ENCODE data around the gene MYCL.

MYCL gene

GRCh38 chr1:39859859-39860812 lies 41.6 kb downstream of the MYCL start:
- no peaks in the 10 kb centered on the region for H3K9me3 ChIP-seq (ENCODE audit: insufficient read depth, low read length)
- H3K4me2 ChIP-seq (ENCODE audit: low read length) = no peak overlapping the region
- H3K4me3 ChIP-seq (ENCODE audit: low read length) = no peak overlapping the region
- peaks cover 80% of the 10 kb centered on the region for H3K79me2 ChIP-seq (ENCODE audit: low read length)
- H2AFZ ChIP-seq (ENCODE audit: low read depth, low read length) = no peak overlapping the region
- no peaks in the 10 kb centered on the region for H3K4me1 ChIP-seq (ENCODE audit: low read length)
- no peak overlapping the region for H3K27ac ChIP-seq (ENCODE audit: low read length)
- peaks cover 1% of the 10 kb centered on the region for H3K36me3 ChIP-seq (replicated peaks; ENCODE audit: low read depth, low read length)
- peaks cover 16% of the 10 kb centered on the region for H4K20me1 ChIP-seq (ENCODE audit: insufficient read depth, low read length)
- no peaks in the 10 kb centered on the region for H3K27me3 ChIP-seq (ENCODE audit: low read depth, low read length)
- TF ChIP-seq EZH2phosphoT487 (IDR thresholded peaks at IDR 0.05; ENCODE audit: low read depth) (no peak), CTCF (IDR thresholded peaks at IDR 0.05; ENCODE audit: low read depth, low read length) (no peak)
- no peak overlapping the region for H3K9ac ChIP-seq (ENCODE audit: low read length)

GRCh38 chr1:39858315-39858714 lies 43.4 kb downstream of the MYCL start:
- Histone ChIP-seq H3K27me3 (ENCODE audit: low read depth, low read length) (no peaks in the 10 kb centered on the region), H3K9me3 (ENCODE audit: insufficient read depth, low read length) (no peaks in the 10 kb centered on the region), H2AFZ (ENCODE audit: low read depth, low read length) (no peak overlapping the region), H3K4me3 (ENCODE audit: low read length) (no peak overlapping the region), H3K4me2 (ENCODE audit: low read length) (no peak overlapping the region), H3K79me2 (ENCODE audit: low read length) (peaks cover 66% of the 10 kb centered on the region), H4K20me1 (ENCODE audit: insufficient read depth, low read length) (peaks cover 9% of the 10 kb centered on the region), H3K9ac (ENCODE audit: low read length) (no peak overlapping the region), H3K36me3 (replicated peaks; ENCODE audit: low read depth, low read length) (peaks cover 14% of the 10 kb centered on the region), H3K4me1 (ENCODE audit: low read length) (no peaks in the 10 kb centered on the region), H3K27ac (ENCODE audit: low read length) (no peak overlapping the region)
- no peak for TF ChIP-seq EZH2phosphoT487 (IDR thresholded peaks at IDR 0.05; ENCODE audit: low read depth)
- TF ChIP-seq CTCF (IDR thresholded peaks at IDR 0.05; ENCODE audit: low read depth, low read length) = no peak

- Histone ChIP-seq H3K27ac (ENCODE audit: low read length) (no peak overlapping the region), H3K9ac (ENCODE audit: low read length) (no peak overlapping the region), H3K4me2 (ENCODE audit: low read length) (no peak overlapping the region), H3K36me3 (replicated peaks; ENCODE audit: low read depth, low read length) (peaks cover 17% of the 10 kb centered on the region), H3K79me2 (ENCODE audit: low read length) (peaks cover 56% of the 10 kb centered on the region), H3K4me3 (ENCODE audit: low read length) (no peak overlapping the region), H3K9me3 (ENCODE audit: insufficient read depth, low read length) (no peaks in the 10 kb centered on the region), H4K20me1 (ENCODE audit: insufficient read depth, low read length) (peaks cover 9% of the 10 kb centered on the region), H3K27me3 (ENCODE audit: low read depth, low read length) (no peaks in the 10 kb centered on the region), H2AFZ (ENCODE audit: low read depth, low read length) (no peak overlapping the region), H3K4me1 (ENCODE audit: low read length) (no peaks in the 10 kb centered on the region)
- TF ChIP-seq CTCF (IDR thresholded peaks at IDR 0.05; ENCODE audit: low read depth, low read length) (no peak), EZH2phosphoT487 (IDR thresholded peaks at IDR 0.05; ENCODE audit: low read depth) (no peak)
Observed at GRCh38 chr1:39857126-39857878, 44.4 kb downstream of the MYCL start.

- H3K4me1 ChIP-seq (ENCODE audit: low read length) = no peaks in the 10 kb centered on the region
- TF ChIP-seq EZH2phosphoT487 (IDR thresholded peaks at IDR 0.05; ENCODE audit: low read depth) (no peak), CTCF (IDR thresholded peaks at IDR 0.05; ENCODE audit: low read depth, low read length) (no peak)
- no peak overlapping the region for H3K9ac ChIP-seq (ENCODE audit: low read length)
- H3K9me3 ChIP-seq (ENCODE audit: insufficient read depth, low read length) = no peaks in the 10 kb centered on the region
- no peak overlapping the region for H3K4me2 ChIP-seq (ENCODE audit: low read length)
- no peak overlapping the region for H3K4me3 ChIP-seq (ENCODE audit: low read length)
- H3K27me3 ChIP-seq (ENCODE audit: low read depth, low read length) = no peaks in the 10 kb centered on the region
- peaks cover 32% of the 10 kb centered on the region for H3K79me2 ChIP-seq (ENCODE audit: low read length)
- H3K36me3 ChIP-seq (replicated peaks; ENCODE audit: low read depth, low read length) = peaks cover 20% of the 10 kb centered on the region
- H3K27ac ChIP-seq (ENCODE audit: low read length) = no peak overlapping the region
- H2AFZ ChIP-seq (ENCODE audit: low read depth, low read length) = no peak overlapping the region
- peaks cover 5% of the 10 kb centered on the region for H4K20me1 ChIP-seq (ENCODE audit: insufficient read depth, low read length)
Observed at GRCh38 chr1:39854738-39855137, 47.0 kb downstream of the MYCL start.
